SK-N-SH treated with all-trans-retinoic acid at 6 μM for 48 hours (cell line): Measurements from ENCODE around the gene DCTN4.

Source experiments
- BACH2 ChIP-seq: fragments of 250-450 bp; sonication (Bioruptor Pico); IDR thresholded peaks from 2 replicates; pipeline ENCODE4 v1.9.0; 2021; ENCODE audit warnings: mild to moderate bottlenecking, borderline replicate concordance
- CREB5 ChIP-seq: fragments of 250-450 bp; sonication (Bioruptor Pico); IDR thresholded peaks from 2 replicates; pipeline ENCODE4 v1.5.1; 2020; ENCODE audit warnings: low read depth, mild to moderate bottlenecking, moderate library complexity
- CSDC2 ChIP-seq: fragments of 250-450 bp; sonication (Bioruptor Pico); IDR thresholded peaks from 2 replicates; pipeline ENCODE4 v1.5.0; 2020; ENCODE audit warnings: mild to moderate bottlenecking, moderate library complexity
- ESRRG ChIP-seq: fragments of 250-450 bp; sonication (Bioruptor Pico); IDR thresholded peaks from 2 replicates; pipeline ENCODE4 v1.6.1; 2021; ENCODE audit warnings: mild to moderate bottlenecking
- GLIS3 ChIP-seq: fragments of 250-450 bp; sonication (Bioruptor Pico); IDR thresholded peaks from 2 replicates; pipeline ENCODE4 v1.5.0; 2020; ENCODE audit warnings: mild to moderate bottlenecking, moderate library complexity
- PPARA ChIP-seq: fragments of 250-450 bp; sonication (Bioruptor Pico); IDR thresholded peaks from 2 replicates; pipeline ENCODE4 v1.5.0; 2020; ENCODE audit warnings: mild to moderate bottlenecking, borderline replicate concordance
- RARB ChIP-seq: fragments of 250-450 bp; sonication (Bioruptor Pico); IDR thresholded peaks from 2 replicates; pipeline ENCODE4 v1.8.0; 2021; ENCODE audit warnings: mild to moderate bottlenecking, moderate library complexity
- TCF4 ChIP-seq: fragments of 250-450 bp; sonication (Bioruptor Pico); IDR thresholded peaks from 2 replicates; pipeline ENCODE4 v1.8.0; 2021; ENCODE audit warnings: mild to moderate bottlenecking, moderate library complexity, borderline replicate concordance
- TOX ChIP-seq: fragments of 250-450 bp; sonication (Bioruptor Pico); IDR thresholded peaks from 2 replicates; pipeline ENCODE4 v1.8.0; 2021; ENCODE audit warnings: mild to moderate bottlenecking, moderate library complexity, borderline replicate concordance
- ZFP3 ChIP-seq: fragments of 250-450 bp; sonication (Bioruptor Pico); IDR thresholded peaks from 2 replicates; pipeline ENCODE4 v1.5.0; 2020; ENCODE audit warnings: mild to moderate bottlenecking, moderate library complexity
- ZFP30 ChIP-seq: fragments of 450-650 bp; formaldehyde crosslinking; IDR thresholded peaks from 2 replicates; pipeline ENCODE4 v1.5.0; 2022; ENCODE audit warnings: mild to moderate bottlenecking, moderate library complexity
- ZNF565 ChIP-seq: fragments of 450-650 bp; formaldehyde crosslinking; conservative IDR thresholded peaks from 2 replicates; pipeline ENCODE4 v1.5.0; 2020; ENCODE audit warnings: low read depth, mild to moderate bottlenecking, moderate library complexity
- TF ChIP-seq, protein P1 (sequence below): fragments of 250-450 bp; sonication (Bioruptor Pico); IDR thresholded peaks from 2 replicates; pipeline ENCODE4 v1.8.0; 2020; ENCODE audit warnings: mild to moderate bottlenecking, moderate library complexity, borderline replicate concordance

GRCh38 chr5:150706776-150707390 is 51.9 kb downstream of the DCTN4 start:
- TF ChIP-seq, protein P1, sequence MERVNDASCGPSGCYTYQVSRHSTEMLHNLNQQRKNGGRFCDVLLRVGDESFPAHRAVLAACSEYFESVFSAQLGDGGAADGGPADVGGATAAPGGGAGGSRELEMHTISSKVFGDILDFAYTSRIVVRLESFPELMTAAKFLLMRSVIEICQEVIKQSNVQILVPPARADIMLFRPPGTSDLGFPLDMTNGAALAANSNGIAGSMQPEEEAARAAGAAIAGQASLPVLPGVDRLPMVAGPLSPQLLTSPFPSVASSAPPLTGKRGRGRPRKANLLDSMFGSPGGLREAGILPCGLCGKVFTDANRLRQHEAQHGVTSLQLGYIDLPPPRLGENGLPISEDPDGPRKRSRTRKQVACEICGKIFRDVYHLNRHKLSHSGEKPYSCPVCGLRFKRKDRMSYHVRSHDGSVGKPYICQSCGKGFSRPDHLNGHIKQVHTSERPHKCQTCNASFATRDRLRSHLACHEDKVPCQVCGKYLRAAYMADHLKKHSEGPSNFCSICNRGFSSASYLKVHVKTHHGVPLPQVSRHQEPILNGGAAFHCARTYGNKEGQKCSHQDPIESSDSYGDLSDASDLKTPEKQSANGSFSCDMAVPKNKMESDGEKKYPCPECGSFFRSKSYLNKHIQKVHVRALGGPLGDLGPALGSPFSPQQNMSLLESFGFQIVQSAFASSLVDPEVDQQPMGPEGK (CRISPR knock-in tag): no peak
- no peak for TF ChIP-seq PPARA (CRISPR knock-in tag)
- TF ChIP-seq TOX: no peak
- TF ChIP-seq ZFP30 (CRISPR knock-in tag): no peak
- no peak for TF ChIP-seq RARB (CRISPR knock-in tag)
- TF ChIP-seq TCF4 (CRISPR knock-in tag): no peak
- TF ChIP-seq GLIS3: no peak
- TF ChIP-seq ZNF565 (CRISPR knock-in tag): no peak
- no peak for TF ChIP-seq BACH2 (CRISPR knock-in tag)
- TF ChIP-seq CREB5: no peak
- TF ChIP-seq CSDC2: no peak
- no peak for TF ChIP-seq ZFP3 (CRISPR knock-in tag)
- TF ChIP-seq ESRRG: no peak
